DMS79 treated with DMSO at 0.1 percent for 48 hours (cell line): ENCODE measurements around the gene UQCRQ.
A peak's percentile ranks its signal among the peaks of the same experiment; 100 is the strongest.

Experiments used
- DNase-seq: peaks from one replicate; lab custom pipeline; 2025; lab: John Stamatoyannopoulos, UW

Gene UQCRQ

DNA sequence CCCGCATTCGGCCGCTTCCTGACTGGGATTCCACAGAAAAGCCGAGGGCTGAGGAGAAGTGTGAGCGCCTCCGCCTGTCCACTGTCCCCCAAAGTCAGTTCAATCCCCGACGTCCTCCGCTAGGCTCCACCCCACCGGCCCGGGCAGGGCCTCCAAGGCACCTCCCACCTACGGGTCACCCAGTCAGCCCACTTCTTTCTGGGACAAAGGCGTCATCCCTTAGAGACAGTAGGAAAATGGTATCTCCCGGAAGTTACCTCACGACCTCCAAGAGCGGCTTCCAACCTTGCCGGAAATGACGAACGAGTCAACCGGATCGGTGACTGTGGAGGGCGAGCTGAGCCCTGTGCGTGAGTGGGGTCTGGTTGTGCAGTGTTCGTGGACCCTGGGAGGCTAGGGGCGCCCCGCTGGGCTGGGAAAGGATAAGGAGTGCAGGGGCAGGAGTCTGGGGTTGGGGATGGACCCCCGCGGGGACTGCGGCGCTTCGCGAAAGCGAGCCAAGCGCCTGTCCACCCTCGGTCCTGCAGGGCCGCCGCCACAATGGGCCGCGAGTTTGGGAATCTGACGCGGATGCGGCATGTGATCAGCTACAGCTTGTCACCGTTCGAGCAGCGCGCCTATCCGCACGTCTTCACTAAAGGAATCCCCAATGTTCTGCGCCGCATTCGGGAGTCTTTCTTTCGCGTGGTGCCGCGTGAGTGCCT, at the start of gene UQCRQ, which contains the start of gene GDF9:
UQCRQ (plus strand) TSS at position 301 of the 704 bp plus-strand sequence; CDS start at position 541, 240 bp downstream.
GDF9 (minus strand) TSS at position 128 of the 704 bp plus-strand sequence. CDS start 1,936 bp downstream, outside the sequence.
- peak; percentile 88 for DNase-seq

DNA sequence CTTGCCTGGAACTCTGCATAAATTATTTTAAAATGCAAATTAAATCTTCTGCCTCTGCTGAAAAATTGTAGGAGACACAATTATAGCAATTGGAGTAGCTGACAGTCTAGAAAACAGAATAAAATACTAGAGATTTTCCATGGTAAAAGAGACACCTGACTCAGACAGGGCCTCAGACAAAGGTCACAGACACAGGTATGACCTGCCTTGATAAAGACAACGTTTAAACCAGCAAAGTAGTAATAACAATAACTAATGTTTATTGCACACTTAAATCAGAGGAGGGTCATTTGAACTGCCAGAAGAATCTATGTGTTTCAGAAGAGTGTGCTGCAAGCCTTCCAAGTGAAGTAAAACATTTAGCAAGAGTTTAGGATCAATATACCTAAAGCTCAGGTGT, 49.4 kb upstream of the UQCRQ start:
- no peak for DNase-seq

DNA sequence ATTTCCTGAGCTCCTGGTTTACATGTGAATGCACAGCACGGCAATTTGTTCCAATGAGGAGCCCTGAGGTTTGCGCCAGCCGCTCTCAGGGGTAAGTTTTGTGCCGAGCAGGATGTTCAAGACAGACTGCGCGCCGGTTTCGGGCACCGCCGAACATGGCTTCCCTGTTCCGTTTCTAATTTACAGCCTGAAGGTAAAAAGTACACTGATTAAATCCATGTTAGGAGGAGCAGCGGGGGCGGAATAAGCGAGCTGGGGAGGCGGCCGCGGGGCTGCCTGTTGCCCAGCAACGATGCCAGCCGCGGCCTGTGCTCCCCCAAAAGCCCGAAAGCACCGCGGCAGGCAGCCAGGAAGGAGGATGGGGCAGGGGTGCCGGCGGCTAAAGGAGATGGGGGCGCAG, 47.0 kb upstream of the UQCRQ start:
- no peak for DNase-seq

DNA sequence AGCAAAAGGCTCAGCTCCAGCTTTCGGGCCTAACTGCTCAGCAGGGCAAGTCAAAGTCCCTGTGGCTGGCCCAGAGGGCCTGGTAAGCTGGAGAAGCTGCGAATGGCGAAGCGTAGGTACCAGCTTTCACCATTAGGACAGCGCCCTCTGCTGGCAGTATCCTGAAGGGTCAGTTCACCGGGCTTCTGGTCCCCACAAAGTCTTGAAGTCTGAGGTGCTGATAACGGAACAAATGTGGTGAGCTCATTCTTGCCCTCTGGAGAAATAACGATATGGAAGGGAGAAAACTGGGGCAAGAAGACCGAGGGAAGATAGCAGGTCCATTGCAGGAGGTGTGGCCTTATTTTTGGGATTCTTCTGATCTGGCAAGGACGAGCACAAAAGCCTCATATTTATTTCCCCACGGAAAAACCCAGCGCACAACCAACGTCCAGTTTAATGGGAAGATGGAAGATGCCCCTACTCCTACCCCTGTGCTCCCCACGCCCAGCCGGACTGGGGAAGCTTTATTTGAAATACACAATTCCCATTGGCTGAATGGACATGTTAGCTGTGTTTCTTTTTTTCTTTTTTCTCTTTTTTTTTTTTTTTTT, 46.2 kb upstream of the UQCRQ start:
- peak; percentile 5 for DNase-seq

DNA sequence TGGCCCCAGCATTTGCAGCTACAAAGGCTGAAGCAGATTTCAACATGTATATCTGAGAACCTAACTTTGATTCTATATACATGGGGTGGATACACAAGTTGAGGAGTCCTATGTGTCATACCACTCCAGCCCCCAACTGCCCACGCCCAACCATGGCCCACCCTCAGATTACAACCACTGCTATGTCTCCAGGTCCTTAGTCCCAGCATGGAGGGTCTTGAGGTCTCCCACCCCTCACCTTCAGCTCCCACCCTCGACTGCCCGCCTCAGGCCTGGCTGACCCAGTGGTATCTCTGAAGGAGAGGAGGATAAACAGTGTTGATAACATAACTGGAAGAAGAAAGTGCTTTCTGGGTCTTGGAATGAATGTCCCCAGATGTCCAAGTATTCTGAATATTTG, 45.1 kb upstream of the UQCRQ start:
- no peak for DNase-seq

DNA sequence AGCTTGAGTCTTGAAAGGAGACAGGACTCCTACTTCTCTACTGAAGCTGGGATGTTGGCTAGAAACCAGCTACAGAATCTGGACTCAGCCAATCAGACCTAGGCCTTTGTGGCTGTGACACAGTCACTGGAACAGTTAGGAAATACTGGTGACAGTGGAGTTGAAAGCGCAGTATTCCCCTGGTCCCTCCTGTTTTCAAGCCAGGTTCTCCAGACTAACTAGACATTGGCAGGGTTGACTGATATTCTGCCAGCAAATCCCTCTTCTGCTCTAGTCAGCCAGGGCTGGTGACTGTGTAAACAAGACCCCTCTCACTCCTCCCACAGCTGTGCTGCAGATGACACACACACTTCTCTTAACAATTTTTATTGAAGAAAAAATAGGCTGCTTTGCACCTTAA, 44.7 kb upstream of the UQCRQ start:
- peak; percentile 37 for DNase-seq

DNA sequence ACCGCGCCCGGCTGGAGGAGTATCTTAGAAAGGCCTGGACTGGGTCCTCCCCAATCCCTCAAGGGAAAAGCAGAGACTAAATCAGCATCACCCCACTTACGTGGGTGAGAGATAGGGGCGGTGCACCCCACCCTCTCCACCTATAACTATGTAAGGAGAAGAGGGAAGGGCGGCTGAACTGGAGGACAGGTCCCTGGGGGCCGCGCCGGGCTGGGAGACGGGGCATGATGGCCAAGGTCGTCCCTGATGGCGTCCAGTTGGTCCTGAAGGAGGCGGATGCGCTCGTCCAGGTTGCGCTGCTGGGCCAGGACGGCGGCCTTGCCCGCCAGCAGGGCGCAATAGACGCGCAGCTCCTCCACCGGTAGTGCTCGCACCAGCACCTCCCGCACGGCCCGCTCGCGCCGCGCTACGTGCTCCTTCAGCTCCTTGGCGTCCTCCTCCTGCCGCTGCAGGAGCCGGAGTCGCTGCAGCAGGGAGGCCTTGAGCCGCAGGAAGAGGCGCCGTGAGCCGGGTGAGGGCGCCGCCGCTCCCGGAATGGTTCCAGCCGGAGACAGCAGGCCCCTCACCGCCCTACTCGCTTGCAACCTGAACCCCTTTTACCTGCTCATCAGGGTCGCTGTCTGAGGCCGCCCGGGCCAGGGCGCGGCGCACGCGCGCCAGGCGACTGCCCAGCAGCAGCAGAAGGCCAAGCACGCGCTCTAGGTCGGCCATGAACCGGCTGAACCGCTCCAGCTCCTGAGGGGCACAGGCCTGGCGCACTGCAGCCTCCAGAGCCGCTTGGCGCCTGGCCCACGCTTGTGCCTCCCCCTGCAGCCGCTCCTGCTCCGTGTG, 43.6 kb upstream of the UQCRQ start:
- no peak for DNase-seq

DNA sequence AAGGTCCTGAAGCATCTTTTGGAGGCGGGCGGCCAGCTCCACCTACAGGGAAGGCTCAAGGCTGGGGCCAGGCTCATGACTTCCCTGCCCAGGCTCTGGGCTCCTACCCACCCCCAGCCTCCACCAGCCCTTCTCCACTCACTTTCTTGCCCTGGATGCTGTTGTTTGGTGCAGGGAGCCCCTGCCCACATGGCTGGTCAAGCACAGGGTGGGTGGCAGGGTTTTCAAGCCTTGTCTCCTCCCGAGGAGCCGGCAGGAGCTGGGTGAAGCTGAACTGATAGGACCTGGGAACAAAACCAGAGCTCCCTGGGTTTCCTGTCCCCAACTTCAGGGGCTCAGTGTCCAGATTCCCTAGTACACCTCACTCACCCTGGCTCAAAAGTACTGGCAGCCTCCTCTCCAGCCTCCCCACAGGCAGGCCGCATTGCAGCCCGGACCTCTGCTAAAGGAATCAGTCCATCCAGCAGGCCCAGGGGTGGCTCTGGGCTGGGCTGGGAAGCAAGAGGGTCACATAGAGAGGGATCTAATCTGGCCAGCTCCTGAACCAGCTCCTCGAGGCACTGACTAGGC, 42.9 kb upstream of the UQCRQ start:
- no peak for DNase-seq

DNA sequence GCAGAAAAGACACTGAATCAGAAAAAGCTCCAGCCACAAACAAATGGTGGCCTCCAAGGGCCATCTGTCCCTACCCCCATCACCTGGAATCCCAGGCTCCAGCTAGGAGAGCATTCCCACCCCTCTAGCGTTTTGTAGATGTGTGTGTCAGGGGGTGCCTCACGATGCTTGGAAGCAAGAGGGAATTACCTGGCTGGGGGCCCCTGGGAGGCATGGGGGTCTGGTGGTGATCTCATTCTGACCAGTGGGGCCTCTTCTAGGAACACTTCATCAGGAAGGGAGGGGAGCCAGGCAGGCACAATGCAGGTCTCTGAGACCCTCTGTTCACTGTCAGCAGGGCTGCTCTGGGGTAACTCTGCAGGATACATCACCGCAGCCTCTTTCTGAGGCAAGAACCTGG, 42.0 kb upstream of the UQCRQ start:
- no peak for DNase-seq

DNA sequence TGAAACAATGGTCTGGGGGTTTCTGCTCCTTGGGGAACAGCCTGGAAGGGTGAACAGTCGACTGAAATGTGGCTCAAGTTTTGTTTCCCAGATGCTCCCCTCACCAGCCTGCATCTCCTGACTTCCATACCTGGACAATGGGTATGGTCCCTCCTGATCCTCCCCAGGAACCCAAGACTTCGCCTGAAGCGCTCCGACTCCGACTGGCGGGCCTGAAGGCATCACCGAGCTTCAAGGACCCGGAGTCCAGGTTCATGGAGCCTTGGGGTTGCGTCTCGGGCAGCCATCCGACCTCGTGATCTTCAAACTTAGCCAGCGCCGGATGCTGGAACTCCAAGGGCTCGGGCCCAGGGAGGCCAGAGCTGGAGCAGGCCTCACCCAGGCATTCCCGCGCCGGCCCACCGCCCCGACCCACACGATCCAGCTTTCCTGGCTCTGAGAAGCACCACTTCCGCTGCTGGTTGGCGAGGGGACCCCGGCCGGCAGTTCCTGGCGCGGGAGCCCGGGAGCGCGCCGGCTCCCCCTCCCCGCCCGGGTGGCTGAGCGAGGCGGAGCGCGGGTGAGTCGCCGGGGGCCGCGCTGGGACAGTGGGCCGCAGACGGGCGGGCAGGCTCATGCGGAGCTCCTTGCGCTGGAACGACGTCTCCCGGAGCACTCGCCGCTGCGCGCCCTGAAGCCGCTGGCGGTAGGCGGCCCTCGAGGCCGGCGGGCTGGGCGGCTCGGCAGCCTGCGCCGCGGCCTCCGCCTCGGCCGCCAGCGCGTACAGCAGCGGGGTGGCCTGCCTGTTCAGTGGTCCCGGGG, 41.2 kb upstream of the UQCRQ start:
- no peak for DNase-seq

DNA sequence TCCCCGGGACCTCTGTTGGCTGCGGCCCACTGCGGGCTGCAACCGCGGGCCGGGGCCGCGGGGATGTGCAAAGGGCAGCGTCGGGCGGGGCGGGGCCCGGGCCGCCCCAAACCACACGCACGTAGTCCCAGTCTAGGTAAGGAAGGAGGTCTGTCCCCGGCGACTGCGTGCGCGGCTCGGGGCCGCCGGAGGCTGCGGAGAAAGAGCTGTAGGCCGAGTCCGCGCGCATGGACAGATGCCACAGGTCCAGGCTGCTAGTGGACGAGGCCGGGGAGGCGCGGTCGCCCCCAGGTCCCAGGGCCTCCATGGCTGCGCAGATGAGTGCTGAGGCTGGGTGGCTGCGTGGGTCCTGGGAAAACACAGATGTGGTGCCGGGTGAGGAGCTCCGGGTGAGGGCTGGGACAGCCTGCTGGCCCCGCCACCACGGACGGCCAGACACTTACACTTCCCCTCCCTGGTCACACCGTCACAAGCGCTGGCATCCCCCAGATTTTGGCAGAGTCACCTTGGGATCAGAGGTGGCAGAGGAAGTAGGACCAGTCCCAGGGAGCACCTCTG, 40.5 kb upstream of the UQCRQ start:
- DNase-seq = no peak

DNA sequence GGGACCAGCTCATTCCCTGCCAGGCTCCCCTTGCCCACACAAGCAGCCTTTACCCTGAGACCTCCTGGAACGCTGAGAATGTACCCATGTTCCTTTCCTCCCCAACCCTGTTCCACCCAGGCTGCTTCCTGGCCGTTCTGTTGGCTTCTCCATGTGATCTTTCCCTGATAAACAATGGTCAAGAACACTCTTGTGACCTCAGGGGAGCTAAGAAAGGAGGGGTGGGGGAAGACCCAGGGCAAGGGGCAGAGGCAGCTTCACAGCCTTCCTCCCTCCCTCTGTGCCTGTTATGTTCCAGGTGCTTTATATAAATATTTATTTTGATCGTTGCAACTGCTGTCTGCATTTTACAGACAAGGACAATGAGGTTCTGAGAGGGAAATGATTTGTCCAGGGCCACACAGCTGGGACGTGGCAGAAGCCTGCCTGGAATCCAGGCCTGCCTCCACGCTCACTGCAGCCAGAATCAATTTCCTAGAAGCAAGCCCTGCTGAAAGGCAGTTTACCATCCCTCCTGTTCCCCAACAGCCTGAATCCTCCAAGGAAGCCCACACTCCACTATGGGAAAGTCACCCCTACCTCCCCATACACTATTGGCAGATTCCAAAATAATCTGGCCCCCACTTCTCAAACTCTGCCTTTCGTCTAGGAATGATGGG, 39.9 kb upstream of the UQCRQ start:
- DNase-seq = no peak

DNA sequence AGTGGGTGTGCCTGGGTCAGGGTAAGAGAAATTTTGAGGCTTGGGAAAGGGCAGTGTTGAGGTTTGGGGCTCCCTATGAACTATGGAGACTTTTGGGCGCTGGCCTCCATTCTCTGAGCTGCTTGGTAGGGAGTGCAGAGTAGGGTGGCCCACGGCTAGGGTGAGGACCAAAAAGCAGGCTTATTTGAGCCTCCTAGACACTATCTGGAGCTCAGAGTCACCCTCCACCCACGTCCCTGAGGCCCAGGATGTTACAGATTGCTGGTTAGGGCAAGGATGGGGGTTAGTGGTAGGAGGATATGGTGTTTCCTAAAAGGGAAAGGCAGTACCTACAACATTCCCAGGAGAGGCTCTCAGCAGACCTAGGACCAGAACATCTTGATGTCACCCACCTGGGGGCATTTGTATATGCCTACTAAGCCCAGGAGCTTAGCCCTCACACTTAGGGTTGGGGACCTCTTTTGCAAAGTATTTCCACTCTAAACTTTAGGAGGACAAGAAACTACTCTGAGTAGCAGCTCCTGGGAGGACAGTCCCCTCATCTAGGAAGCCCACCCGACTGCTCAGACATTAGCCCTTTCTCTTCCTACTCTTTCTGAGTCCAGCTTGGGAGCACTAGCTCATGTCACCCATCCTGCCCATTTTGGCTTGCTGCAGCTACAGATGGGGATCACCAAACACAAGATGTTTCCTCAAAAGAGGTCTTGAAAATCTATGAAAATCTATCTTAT, 38.3 kb upstream of the UQCRQ start:
- no peak for DNase-seq

DNA sequence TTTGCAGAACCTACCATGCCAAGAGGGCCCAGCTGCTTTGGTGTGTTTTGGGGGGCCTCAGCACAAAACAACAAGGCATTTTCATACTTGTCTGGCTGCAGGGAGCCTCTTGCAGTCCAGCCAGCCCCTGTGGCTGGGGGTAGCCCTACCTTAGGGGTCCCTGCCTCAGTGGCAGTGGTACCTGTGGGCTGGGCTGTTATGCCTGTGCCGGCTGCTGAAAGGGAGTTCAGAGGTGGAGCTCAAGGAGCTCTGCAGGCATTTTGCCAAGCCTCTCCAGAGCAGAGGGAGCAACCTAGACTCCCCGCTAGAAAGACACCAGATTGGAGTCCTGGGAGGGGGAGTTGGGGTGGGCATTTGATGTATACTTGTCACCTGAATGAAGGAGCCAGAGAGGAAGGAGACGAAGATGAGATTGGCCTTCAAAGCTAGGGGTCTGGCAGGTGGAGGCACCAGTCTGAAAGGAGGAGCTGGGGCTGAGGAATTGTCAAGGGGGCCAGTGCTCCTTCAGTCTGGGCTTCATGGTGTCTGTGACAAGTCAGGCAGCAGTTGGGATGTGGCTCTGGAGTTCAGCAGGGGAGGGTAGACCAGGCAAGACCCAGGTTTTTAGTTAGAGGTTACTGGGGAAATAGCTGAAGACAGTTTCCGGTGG, 37.5 kb upstream of the UQCRQ start:
- peak; percentile 14 for DNase-seq

DNA sequence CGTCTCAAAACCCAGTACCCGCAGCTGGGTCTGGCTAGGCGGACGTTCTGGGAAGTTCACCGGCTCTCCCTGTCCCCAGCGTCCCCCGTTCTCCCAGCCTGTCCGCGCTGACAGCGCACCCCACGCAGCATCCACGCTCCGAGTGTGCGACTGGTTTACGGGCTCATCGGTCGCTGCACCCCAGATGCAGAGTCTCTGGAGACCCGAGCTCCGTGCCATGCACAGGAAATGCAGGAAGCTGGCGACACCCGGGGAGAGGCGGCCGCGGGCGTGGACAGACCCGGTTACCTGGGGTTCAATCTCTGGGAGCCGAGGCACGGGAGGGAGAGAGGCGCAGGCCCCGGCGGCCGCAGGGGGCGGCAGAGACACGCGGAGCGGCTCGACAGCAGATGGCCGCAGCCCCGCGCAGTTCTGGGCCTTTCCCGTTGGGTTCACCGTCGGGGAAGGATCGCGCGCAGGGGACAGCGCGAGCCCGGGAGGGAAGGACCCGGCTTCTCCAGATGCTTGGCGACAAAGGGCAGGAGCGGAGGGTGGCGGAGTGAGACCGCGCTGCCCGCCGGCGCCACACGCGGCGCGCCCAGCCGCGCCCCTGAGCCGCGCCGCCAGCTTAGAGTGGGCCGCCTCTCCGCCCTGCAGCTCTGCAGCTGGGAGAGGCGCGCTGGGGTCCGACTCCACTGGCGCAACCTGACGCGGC, 36.6 kb upstream of the UQCRQ start:
- DNase-seq = peak; percentile 31

DNA sequence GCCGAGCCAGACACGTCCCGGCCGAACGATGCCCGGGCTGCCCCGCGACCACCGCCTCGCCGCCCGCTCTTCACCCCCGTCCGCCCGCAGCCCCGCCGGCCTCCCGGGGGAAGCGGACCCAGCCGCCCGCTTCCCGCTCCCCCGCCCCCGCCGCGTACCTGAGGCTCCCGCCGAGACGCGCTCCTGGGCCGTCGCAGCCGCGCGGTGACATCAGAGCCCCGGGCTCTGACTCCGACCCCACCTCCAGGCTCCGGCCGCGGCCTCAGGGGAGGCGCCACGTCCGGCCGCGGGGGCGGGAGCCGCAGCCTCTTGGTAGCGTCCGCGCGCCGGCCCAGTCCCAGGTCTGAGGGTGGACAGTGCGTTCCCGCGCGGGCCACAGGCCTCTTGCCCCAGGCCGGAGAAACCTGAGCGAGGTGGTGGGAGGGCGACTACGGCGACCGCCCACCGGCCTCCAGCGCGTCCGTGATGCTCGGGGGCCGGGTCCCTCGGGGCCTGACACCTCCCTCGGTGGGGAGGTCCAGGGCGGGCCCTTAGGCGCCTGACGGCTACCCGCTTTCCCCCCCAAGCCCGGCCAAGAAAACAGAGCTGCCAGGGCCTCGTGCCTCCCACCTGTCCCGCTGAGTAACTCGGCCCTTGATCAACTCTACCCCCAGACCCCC, 35.9 kb upstream of the UQCRQ start, which contains the start of gene SHROOM1:
SHROOM1 (minus strand) TSS at position 212 of the 659 bp plus-strand sequence. CDS start 4,507 bp downstream, outside the sequence.
- DNase-seq = peak; percentile 2

DNA sequence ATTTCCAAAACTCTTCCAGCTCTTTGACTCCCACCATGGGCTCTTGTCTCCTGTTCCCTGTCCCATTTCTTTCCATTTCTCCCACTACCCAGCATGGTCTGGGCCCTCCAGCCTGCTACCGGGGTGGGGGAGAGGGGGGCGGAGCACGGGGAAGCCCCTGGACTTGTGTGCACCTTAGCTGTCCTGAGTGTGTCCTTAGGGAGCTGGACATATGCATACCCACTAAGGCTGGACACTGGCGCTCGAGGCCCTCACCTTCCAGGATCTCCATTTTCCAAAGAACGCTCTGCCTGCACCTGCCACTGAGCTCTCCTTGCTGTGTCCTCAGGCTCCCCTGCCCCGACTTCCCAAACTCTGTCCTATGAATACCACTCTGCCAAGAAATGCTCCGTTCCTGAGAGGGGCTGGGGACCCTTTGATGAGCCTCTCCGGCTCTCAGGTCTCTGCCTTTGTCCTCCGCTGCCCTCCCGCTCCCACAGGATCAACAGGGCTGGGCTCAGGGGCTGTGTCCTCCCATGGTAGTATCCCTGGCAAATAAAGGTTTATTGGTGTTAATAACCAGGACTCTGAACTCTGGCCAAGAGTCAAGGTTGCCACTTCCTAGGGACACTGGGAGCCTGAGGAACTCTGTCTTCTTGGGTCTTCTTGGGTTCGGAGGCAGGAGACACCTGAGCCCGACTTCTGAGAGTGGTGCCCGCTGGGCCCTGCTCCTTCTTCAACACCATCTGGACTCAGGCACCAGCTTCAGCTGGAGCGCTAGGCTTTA, 35.2 kb upstream of the UQCRQ start:
- DNase-seq = no peak

DNA sequence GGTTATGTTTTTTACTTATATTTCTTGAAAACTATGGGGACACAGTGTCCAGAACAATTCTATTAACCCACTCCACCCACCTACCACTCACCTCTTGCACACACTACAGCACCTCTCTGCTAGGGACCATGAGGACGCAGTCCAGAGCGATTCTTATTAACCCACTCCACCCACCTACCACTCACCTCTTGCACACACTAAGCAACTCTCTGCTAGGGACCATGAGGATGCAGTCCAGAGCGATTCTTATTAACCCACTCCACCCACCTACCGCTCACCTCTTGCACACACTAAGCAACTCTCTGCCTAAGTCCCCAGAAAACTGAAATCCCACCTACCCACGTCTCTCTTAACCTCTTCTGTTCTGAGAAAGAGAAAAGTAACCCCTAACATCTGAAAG, 33.8 kb upstream of the UQCRQ start:
- DNase-seq = no peak
